GM18861 (cell line): ENCODE measurements around the gene CALCR.
A peak's percentile ranks its signal among the peaks of the same experiment; 100 is the strongest.

Source experiments
- ATAC-seq: cut with Tn5 transposase; IDR thresholded peaks from one replicate; pipeline ENCODE4 v1.9.1; 2021; ENCODE audit not compliant: unreplicated experiment

The CALCR gene

DNA sequence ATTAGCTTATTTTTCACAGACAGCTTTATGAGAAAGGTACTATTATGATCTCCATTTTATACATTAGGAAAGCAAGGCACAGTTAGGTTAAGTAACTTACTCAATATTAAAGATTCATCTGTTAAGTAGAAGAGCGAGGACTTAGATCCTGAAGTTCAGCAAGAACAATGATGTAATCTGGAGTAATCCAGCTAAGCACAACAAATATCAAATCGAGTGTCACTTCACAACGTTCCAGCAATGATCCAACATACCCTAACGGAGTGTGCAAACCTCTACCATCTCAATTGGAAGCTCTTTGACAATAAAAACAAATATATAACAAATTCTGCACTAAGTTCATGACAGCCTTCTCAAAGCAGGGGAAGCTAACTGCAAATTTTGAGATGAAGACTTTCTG lies 121.3 kb downstream of the CALCR start:
- ATAC-seq = no peak

DNA sequence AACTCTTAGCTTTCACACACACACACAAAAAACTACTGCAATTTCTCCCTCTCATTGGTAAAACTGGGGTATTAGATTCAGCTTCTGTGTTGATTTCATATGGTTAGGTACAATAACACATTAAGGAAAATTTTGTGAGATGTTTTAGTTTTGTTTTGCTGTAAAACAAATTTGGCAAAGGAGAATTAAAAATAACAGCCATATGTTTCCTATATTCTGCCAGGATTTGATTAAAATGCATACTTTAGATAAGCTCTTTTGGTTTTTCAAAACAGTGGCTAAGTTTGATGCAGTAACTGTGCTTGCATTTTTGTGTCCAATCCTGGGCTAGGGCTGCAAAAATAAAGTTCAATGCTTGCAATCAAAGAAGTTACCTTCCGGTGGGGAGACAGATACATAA lies 126.3 kb downstream of the CALCR start:
- no peak for ATAC-seq

DNA sequence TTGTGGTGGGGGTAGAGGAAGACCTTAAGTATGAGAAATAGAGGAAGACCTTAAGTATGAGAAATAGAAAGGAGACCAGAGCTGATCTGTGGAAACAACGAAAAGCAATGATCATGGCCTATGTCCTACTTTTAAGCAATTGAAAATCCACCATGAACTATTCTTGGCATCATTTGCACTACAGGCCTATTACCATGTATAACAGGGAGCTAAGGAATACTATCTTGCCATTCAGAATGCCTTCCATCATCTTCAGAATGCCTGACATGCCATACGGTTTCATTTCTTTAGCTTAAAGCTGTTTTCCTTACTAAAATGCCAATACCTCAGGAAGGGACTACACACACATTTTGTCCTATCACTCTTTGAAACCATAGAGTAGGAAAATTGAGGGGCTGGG lies 127.0 kb downstream of the CALCR start:
- no peak for ATAC-seq

DNA sequence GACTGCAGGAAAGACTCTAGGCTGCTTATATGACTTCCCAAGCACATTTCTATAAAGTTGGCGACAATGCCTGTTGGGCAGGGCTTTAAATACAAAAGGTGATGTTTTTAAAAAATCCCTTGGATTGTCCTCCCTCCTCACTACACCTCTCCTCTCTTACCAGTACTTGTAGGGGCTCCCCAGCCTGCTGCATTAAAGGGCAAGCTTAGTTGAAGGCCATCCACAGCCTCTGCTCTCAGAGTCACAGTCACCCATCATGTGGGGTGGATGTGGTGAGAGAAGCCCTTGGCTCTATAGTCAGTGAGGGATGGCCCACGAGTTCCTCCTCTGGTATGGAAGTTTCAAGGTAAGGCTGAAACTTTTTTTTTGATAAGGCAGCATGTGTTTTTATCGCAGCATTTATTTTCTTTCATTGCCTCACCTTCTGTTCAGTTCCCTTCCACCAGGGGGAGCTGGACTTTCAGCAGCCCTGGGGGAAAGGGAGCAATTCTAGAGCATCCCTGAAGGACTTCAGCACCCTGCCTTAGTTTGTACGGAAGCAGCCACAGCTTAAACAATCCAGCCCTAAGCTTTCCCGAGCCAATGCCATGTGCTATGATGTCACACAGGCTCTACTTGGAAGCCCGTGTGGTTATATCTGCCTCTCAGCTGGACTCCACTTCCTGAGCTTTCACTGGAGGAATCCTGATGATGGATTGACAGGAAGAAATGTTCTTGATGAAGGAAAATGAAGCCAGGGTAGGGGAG lies 131.9 kb downstream of the CALCR start:
- ATAC-seq = peak; percentile 72

DNA sequence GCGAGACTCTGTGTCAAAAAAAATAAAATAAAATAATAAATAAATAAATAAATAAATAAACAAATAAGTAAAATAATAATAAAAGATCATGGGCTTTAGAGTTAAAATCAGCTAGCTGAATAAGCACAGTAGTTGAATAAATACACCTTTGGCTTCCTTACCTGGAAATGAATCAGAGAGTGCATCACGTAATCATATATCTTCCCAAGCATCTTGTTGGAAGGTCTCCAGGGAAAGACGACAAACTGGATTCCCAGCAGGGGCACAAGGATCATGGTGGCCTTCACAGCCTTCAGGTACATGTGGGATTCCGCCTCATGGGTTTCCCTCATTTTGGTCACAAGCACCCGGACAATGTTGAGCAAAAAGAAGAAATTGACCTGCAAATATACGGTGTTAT lies 138.7 kb downstream of the CALCR start:
- no peak for ATAC-seq

DNA sequence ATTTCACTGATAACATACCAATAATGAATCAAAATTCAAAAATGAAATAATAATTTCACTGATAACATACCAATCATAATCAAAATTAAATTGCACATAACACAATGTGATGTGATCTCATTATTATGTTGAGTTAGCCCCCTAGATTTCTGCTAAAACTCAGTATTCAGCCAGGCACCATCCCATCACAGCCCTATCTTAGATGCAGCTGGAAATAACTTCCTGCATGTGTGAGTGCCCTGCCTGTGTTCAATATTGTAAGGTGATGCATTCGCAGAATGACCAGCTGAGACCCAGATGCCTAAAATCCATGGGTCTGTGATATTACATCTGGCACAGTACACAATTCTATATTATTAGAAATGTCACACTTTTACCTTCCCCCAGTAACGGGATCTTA lies 142.4 kb downstream of the CALCR start:
- ATAC-seq = no peak

DNA sequence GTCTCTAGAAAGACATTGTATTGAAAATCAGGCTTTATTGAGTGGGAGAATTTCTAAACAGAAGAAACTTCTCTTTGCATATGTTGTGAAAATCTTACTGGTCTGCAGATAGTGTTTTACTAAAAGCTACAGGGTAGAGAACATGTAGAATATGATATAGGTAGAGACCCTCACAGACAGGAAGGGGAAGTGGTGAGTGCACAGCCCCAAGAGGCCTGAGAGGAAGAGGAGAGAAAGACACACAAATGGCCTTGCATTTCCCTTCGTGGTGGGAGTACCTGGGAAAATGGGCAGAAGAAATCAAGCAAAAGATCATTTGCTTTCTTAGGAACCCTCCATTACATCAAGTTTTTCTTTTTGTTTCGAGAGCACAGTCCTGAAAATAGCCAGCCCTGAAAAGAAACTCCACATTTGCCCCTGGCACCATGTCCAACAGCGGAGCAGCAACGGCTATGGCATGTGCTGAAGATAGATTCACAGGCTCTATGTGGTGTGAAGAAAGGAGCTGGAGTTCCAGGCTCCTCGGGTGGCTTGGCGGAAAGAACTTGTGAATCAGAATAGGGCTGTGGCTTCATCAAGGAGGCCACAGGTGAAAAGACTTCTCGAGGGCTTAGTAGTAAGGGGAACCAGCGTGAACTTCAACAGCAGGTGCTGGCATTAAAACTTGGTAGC lies 143.5 kb downstream of the CALCR start:
- no peak for ATAC-seq

DNA sequence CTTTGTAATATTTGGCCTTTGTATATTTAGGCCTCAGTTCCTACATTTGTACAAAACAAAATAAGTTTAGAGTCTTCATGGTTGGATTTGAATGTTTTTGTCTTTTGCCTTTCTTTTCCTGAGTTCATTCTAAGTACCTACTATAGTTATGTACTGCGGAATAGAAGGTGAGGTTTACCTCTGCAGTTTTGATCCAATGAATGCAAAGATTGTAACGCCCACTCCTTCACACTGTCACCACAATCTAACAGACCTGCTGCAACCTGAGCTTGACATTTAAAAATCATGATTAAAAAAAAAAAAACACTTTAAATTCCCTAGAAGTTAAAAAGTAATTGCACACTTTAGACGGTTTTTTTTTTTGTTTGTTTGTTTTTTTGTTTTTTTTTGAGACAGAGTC lies 145.0 kb downstream of the CALCR start:
- ATAC-seq = no peak

DNA sequence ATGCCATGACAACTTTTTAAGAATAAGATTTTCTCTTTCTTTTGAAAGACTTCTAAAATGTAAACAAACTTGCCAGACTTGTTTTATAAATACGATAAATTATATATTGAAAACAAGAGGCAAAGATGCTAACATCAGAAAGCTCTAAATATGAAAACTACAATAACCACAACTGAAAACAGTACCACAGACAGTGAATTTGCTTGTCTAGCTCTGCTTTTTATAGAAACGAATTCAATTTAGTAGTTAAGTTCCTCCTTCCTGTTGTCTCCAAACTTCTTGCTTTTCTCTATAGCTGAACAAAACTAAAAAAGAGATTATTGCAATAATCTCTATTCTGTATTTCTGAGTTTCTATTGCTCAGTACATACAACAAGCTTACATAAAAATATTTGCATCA lies 147.4 kb downstream of the CALCR start:
- ATAC-seq = no peak

DNA sequence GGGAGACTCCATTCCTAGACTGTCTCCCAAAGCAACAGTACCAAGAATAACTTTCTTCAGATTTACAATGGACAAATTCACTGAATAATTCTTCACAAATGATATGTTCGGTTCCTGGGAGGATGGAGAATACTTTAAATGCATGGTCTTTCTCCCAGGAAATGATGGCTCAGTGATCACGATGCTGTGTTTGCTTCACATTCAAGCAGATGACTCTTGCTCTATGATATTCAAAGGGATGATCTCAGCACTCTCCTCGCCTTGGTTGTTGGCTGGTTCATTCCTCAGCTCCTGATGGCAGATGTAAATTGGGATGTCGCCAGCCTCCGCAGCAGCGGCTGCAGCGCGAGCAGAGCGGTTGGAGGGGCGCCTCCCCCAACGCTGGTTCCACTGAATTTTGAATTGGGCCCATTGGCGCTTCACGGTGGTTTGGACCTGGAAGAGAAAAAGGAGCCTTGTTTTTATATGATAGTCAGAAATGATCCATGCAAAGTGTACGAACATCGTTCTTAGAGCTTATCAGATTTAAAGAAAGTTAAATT lies 148.3 kb downstream of the CALCR start:
- no peak for ATAC-seq

DNA sequence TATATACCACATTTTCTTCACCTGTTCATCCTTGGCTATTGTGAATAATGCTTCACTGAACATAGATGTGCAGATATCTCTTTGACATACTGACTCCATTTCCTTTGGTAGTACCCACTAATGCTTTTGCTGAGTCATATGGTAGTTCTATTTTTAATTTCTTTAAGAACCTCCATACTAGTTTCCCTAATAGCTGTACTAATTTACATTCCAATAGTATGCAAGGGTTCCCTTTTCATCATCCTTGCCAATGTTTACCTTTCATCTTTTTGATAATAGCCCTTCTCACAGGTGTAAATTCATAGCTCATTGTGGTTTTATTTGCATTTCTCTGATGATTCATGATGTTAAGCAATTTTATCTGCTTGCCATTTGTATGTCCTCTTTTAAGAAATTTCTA lies 159.9 kb downstream of the CALCR start:
- ATAC-seq = no peak

DNA sequence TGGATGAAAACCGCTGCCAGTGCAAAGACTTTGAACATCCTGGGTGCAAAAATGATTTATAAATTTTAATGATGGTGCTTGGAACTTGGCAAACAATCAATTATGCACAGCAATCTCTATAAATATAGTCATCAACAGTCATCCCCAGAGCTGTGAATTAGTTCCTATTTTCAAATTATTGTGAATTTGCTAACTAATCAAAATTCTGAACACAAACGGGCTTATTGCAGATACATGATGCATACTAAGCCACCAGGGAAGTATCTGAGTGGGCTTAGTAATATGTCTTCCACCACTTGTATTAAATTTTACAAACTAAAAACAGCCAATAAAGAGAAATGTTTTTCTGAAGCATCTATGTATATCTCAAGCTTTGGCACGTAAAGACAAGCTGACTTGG lies 165.2 kb downstream of the CALCR start:
- no peak for ATAC-seq

DNA sequence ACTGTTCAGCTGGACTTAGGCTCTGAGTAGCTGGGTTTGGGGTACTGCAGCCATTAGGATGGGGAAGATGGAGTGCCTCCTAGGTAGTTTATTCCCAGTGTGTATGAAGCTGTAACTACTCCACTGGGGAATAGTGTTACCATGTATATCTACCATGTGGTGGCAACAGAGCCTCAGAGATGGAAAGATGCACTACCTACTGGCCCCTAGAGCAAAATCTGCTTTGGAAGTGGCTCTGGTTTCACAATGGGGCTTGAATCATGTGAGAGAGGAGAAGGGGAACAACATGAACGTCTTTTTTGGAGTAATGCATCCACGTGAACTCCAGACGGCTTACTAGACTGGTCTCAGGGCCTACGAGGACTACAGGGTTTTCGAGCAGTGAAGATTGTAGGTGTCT lies 167.3 kb downstream of the CALCR start:
- ATAC-seq = no peak

DNA sequence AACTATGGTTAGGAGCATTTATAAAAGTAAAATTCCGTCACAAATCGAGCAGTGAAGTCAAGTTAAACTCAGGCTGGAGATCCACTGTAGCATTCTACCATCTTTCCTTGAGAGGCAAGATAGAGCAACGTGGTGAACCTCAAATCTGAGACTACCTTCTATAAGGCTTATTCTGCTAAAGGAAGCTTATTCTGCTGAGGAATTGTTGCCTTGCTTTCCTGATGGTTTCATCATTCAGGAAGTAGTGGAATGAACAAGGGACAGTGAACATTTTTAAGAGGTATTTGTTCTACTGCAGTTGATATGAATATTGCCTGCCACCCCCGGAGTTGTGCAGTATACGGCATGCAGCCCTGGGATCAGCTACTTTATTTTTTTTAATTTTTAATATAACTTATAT lies 171.6 kb downstream of the CALCR start:
- ATAC-seq = no peak

DNA sequence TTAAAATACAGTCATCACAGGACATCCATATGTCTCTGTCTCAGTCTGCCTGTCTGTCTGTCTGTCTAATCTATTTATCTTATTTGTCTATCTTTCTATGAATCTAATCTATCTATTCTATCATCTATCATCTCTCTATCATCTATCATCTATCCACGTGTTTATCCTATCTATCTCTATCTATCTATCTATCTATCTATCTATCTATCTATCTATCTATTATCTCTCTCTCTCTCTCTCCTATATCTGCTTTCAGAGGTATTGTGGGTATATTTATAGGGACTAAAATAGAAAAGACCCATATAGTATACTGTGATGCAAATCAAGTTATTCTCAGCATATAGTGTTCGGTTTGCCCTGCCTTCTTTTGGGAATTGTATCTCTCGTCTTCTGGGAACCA lies 174.9 kb downstream of the CALCR start:
- no peak for ATAC-seq

DNA sequence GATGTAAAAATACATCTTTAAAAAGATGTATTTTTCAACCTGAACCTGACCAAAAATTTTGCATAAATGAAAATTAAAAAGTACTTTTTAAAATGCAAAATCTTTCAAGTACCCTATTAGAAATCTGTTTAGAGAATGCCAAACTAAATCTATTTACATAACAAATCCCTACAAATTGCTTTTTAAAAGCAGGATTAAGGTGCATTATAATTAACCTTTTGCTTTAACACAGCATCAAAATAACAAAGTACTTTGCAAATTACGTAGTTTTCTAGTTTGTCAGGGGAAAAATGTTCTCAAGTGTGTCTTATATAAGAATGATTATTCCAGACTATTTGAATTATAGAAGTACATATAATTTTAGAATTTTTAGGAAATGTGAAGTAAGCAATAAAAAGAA lies 181.5 kb downstream of the CALCR start:
- no peak for ATAC-seq

DNA sequence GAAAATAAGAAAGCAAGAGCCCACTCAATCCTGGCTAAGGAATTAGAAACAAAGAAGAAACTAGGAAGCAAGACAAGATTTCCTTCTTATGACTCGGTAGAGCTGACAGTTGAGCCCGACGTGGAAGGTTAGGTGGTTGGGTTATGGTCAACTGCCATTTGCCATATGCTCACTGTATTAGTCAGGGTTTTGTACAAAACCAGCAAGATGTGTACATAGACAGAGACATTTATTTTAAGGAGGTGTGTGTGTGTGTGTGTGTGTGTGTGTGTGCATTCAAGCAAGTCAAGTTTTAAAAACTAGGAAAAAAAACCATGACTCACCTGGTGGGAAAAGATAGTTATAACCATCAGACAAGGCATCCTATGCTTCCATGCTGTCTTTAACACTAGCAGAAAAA lies 183.9 kb downstream of the CALCR start:
- ATAC-seq = no peak

DNA sequence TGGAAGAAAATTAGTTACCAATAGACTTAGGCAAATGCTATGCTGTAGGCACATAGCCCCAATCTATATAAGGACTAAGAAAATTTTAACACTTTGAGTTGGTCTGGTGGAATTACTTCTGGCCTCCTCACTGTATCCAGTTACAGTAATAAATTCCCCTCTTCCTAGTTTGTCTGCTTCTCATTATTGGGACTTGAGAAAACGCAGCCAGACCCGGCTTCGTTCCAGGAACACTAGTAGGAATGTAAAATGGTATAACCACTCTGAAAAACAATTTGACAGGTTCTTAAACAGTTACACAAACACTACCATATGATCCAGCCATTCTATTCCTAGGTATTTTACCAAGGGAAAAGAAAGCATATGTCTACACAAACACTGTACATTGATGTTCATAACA lies 192.2 kb downstream of the CALCR start:
- no peak for ATAC-seq

DNA sequence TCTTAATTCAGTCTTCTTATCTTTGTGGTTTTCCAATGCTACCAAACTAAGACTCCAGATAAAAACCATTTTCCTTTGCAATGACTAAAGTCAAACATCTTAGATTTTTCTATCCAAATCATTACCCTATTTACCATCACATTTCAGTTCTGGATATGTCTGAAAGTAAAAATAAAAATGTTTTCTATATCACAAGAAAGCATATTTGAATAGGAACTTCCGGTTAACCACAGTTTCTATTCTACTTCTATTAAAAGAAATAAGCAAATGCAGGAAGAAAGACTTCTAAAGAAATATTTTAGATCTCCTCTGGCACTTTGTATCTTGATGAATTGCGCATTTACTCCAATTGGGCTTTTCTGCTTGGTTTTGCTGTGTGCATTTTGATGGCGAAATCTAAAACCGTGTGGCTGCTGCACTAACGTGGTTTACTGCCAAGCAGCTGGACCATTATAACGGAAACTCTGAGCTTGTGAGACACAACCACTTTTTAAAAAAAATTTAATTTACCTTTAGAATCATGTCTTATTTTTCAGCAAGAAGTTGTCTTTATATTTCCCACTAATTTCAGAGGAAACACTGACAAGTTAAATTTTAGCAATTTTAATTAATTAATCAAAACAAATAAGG lies 196.3 kb downstream of the CALCR start:
- peak; percentile 46 for ATAC-seq

DNA sequence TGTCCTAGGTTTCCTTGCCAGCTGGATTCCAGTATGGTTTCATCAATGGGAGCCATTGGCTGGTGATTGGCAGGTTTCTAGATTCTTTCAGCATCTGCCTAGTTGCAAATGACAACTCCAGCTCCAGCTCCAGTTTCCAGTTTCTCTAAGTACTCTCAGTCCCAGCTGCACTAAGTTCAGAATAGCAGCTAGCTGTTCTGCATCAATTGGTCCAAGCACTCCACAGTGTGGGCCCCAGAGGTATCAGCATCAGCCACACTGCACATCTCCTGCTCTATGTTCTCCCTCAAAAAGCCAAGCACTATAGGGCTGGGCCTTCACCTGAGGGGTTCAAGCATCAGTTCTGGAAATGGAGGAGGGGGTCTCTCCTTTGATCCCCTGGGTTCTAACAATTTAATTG lies 198.9 kb downstream of the CALCR start:
- ATAC-seq = no peak
